ENCODE measurements around the gene ABCD1.

DNA sequence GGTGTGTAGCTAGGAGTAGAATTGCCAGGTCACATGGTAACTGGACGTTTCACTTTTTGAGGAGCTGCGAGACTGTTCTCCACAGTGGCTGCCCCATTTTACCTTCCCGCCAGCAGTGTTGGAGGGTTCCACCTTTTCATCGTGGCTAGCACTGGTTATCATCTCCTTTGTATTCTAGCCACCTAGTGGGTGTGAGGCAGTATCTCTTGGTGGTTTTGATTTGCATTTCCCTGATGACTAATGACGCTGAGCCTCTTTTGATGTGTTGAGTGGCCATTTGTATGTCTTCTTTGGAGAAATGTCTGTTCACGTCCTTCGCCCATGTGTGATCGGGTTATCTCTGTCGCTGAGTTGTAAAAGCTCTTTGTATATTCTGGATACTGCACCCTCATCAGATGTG is 10.6 kb downstream of the ABCD1 start:
- TF ChIP-seq CEBPB (tag; IDR thresholded peaks at IDR 0.05) (no peak), EP300 (IDR thresholded peaks at IDR 0.05; ENCODE audit: low read length) (no peak), FOXA1 (IDR thresholded peaks at IDR 0.05; ENCODE audit: borderline replicate concordance) (no peak), KAT7 (CRISPR knock-in tag; IDR thresholded peaks at IDR 0.05; ENCODE audit: borderline replicate concordance) (no peak), PHF21A (IDR thresholded peaks at IDR 0.05; ENCODE audit: borderline replicate concordance, low read depth) (no peak), NFRKB (IDR thresholded peaks at IDR 0.05; ENCODE audit: low read depth) (no peak), HNRNPK (IDR thresholded peaks at IDR 0.05; ENCODE audit: low read depth, low read length, poor library complexity, severe bottlenecking) (no peak), STAG1 (CRISPR knock-in tag; IDR thresholded peaks at IDR 0.05; ENCODE audit: borderline replicate concordance) (no peak), GABPA (tag; conservative IDR thresholded peaks at IDR 0.05; ENCODE audit: low read depth) (no peak), RFX7 (CRISPR knock-in tag; IDR thresholded peaks at IDR 0.05) (no peak)
- TF ChIP-seq, protein P1, sequence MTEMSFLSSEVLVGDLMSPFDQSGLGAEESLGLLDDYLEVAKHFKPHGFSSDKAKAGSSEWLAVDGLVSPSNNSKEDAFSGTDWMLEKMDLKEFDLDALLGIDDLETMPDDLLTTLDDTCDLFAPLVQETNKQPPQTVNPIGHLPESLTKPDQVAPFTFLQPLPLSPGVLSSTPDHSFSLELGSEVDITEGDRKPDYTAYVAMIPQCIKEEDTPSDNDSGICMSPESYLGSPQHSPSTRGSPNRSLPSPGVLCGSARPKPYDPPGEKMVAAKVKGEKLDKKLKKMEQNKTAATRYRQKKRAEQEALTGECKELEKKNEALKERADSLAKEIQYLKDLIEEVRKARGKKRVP (CRISPR knock-in tag; IDR thresholded peaks at IDR 0.05): no peak
- TF ChIP-seq, protein P2, sequence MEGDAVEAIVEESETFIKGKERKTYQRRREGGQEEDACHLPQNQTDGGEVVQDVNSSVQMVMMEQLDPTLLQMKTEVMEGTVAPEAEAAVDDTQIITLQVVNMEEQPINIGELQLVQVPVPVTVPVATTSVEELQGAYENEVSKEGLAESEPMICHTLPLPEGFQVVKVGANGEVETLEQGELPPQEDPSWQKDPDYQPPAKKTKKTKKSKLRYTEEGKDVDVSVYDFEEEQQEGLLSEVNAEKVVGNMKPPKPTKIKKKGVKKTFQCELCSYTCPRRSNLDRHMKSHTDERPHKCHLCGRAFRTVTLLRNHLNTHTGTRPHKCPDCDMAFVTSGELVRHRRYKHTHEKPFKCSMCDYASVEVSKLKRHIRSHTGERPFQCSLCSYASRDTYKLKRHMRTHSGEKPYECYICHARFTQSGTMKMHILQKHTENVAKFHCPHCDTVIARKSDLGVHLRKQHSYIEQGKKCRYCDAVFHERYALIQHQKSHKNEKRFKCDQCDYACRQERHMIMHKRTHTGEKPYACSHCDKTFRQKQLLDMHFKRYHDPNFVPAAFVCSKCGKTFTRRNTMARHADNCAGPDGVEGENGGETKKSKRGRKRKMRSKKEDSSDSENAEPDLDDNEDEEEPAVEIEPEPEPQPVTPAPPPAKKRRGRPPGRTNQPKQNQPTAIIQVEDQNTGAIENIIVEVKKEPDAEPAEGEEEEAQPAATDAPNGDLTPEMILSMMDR (IDR thresholded peaks at IDR 0.05 in 2 of 3, conservative IDR thresholded peaks at IDR 0.05 in 1 of 3; ENCODE audit: insufficient read depth in 2 of 3, low read depth in 1 of 3, low read length in 3 of 3): peak; percentile 35 to 43 (median 43); a peak in 4 of 6 replicates
- TF ChIP-seq, protein P3, sequence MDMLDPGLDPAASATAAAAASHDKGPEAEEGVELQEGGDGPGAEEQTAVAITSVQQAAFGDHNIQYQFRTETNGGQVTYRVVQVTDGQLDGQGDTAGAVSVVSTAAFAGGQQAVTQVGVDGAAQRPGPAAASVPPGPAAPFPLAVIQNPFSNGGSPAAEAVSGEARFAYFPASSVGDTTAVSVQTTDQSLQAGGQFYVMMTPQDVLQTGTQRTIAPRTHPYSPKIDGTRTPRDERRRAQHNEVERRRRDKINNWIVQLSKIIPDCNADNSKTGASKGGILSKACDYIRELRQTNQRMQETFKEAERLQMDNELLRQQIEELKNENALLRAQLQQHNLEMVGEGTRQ (CRISPR knock-in tag; IDR thresholded peaks at IDR 0.05): no peak
